CD4-positive, alpha-beta T cell treated with Interleukin-2 at 100 ng/mL for 4 hours (primary cell): Measurements from ENCODE around the gene XXYLT1.
A peak's percentile ranks its signal among the peaks of the same experiment; 100 is the strongest.

Experiments used
- DNase-seq: peaks from one replicate; pipeline ENCODE4 v3.0.0-alpha.2; 2020; ENCODE audit warnings: low spot score

The XXYLT1 gene

GRCh38 chr3:195184716-195185421, 86.1 kb downstream of the XXYLT1 start:
- DNase-seq, result no peak

- peak; percentile 7 for DNase-seq
These were observed 87.7 kb downstream of the XXYLT1 start for GRCh38 chr3:195183071-195183776.

GRCh38 chr3:195182470-195182795, 88.5 kb downstream of the XXYLT1 start:
- DNase-seq, result peak; percentile 29

- DNase-seq, result no peak
These were observed 89.1 kb downstream of the XXYLT1 start for GRCh38 chr3:195181741-195182469.

- DNase-seq, result no peak
These were observed 89.9 kb downstream of the XXYLT1 start for GRCh38 chr3:195181113-195181498.

- DNase-seq, result no peak
These were observed 90.4 kb downstream of the XXYLT1 start for GRCh38 chr3:195180490-195181112.

GRCh38 chr3:195179776-195180489, 91.0 kb downstream of the XXYLT1 start:
- no peak for DNase-seq

GRCh38 chr3:195178124-195178910, 92.6 kb downstream of the XXYLT1 start:
- no peak for DNase-seq

- DNase-seq, result no peak
These were observed 93.4 kb downstream of the XXYLT1 start for GRCh38 chr3:195177422-195178123.

GRCh38 chr3:195176776-195177175, 94.2 kb downstream of the XXYLT1 start:
- no peak for DNase-seq

GRCh38 chr3:195175476-195176337, 95.3 kb downstream of the XXYLT1 start:
- DNase-seq, result no peak

GRCh38 chr3:195175076-195175475, 95.9 kb downstream of the XXYLT1 start:
- DNase-seq, result no peak

- DNase-seq, result no peak
These were observed 97.3 kb downstream of the XXYLT1 start for GRCh38 chr3:195173657-195174056.

- no peak for DNase-seq
These were observed 98.1 kb downstream of the XXYLT1 start for GRCh38 chr3:195172896-195173295.

- DNase-seq, result no peak
These were observed 98.8 kb downstream of the XXYLT1 start for GRCh38 chr3:195172039-195172684.

GRCh38 chr3:195171093-195171873, 99.7 kb downstream of the XXYLT1 start:
- DNase-seq, result no peak

- DNase-seq, result no peak
These were observed 100.5 kb downstream of the XXYLT1 start for GRCh38 chr3:195170496-195170895.

GRCh38 chr3:195169011-195169649, 101.8 kb downstream of the XXYLT1 start:
- DNase-seq, result no peak
